Hepatocyte (in vitro differentiated cells): Measurements from ENCODE around the gene TXNDC11. TPM values are rescaled to one million over a fixed set of nuclear protein-coding genes. Genes with fewer than 3 reads are reported as not detected.

Experiments
- DNase-seq: peaks from one replicate; pipeline ENCODE4 v3.0.0-alpha.2; 2016; ENCODE audit warnings: low spot score
- H2AFZ ChIP-seq: fragments of 200-600 bp; sonication (generic); 2 replicates; pipeline ENCODE4 v1.6.0; 2016; ENCODE audit warnings: antibody characterized with exemption, mild to moderate bottlenecking
- H3K27ac ChIP-seq: fragments of 200-600 bp; sonication (generic); 2 replicates; pipeline ENCODE4 v1.5.1; 2016; ENCODE audit warnings: mild to moderate bottlenecking
- H3K27me3 ChIP-seq: fragments of 200-600 bp; sonication (generic); 2 replicates; pipeline ENCODE4 v1.6.1; 2016
- H3K36me3 ChIP-seq: fragments of 200-600 bp; sonication (generic); replicated peaks from 2 replicates; pipeline ENCODE4 v1.5.1; 2016; ENCODE audit warnings: low read depth; ENCODE audit not compliant: insufficient read depth
- H3K4me1 ChIP-seq: fragments of 200-600 bp; sonication (generic); 2 replicates; pipeline ENCODE4 v1.5.1; 2016; ENCODE audit warnings: mild to moderate bottlenecking, moderate library complexity; ENCODE audit not compliant: insufficient read depth
- H3K4me2 ChIP-seq: fragments of 200-600 bp; sonication (generic); 2 replicates; pipeline ENCODE4 v1.6.0; 2016
- H3K4me3 ChIP-seq: fragments of 200-600 bp; sonication (generic); 2 replicates; pipeline ENCODE4 v1.5.1; 2016; ENCODE audit warnings: mild to moderate bottlenecking
- H3K79me2 ChIP-seq: fragments of 200-600 bp; sonication (generic); 2 replicates; pipeline ENCODE4 v1.6.0; 2017; ENCODE audit warnings: mild to moderate bottlenecking
- H3K9me2 ChIP-seq: fragments of 200-600 bp; sonication (generic); replicated peaks from 2 replicates; pipeline ENCODE4 v1.6.0; 2017; ENCODE audit warnings: mild to moderate bottlenecking; ENCODE audit not compliant: insufficient read depth
- H3K9me3 ChIP-seq: fragments of 200-600 bp; sonication (generic); 2 replicates; pipeline ENCODE4 v1.5.1; 2016; ENCODE audit warnings: low read depth, mild to moderate bottlenecking
- H4K20me1 ChIP-seq: fragments of 200-600 bp; sonication (generic); 2 replicates; pipeline ENCODE4 v1.6.0; 2016; ENCODE audit warnings: mild to moderate bottlenecking; ENCODE audit not compliant: insufficient read depth, poor library complexity, severe bottlenecking
- EZH2 ChIP-seq: fragments of 200-600 bp; sonication (generic); IDR thresholded peaks from 2 replicates; pipeline ENCODE4 v1.6.1; 2016; ENCODE audit warnings: antibody characterized with exemption, mild to moderate bottlenecking, borderline replicate concordance
- EZH2phosphoT487 ChIP-seq: fragments of 200-600 bp; sonication (generic); IDR thresholded peaks from one replicate; pipeline ENCODE4 v1.6.1; 2018; ENCODE audit warnings: antibody characterized with exemption, mild to moderate bottlenecking, low read depth, moderate library complexity; ENCODE audit not compliant: unreplicated experiment, severe bottlenecking
- WGBS: methylation state at CpG from one replicate; pipeline ENCODE4 v1.1.6; 2016; ENCODE audit warnings: low lambda C conversion rate; ENCODE audit errors: missing lambda C conversion rate; 5-methylcytosine and 5-hydroxymethylcytosine counted together
- polyA plus RNA-seq: library from polyadenylated mRNA; unstranded; fragments of >200 nt; fragmentation: Nextera tagmentation; extraction: Ambion mirVana; gene quantifications from 2 replicates; pipeline ENCODE4 v1.2.1, GENCODE V29; 2016
- total RNA-seq: library from RNA; depleted of rRNA; stranded (reverse); fragments of >200 nt; gene quantifications from 2 replicates; pipeline ENCODE4 v1.2.3, GENCODE V29; 2014
- TF ChIP-seq, protein P1 (sequence below): fragments of 200-600 bp; sonication (generic); IDR thresholded peaks from 2 replicates; pipeline ENCODE4 v1.5.1; 2016; ENCODE audit warnings: antibody characterized with exemption, mild to moderate bottlenecking; ENCODE audit not compliant: poor library complexity

The TXNDC11 gene
- total and polyA plus RNA-seq, 2 experiments from 2014 or later: 58.5 to 59.4 TPM

DNA sequence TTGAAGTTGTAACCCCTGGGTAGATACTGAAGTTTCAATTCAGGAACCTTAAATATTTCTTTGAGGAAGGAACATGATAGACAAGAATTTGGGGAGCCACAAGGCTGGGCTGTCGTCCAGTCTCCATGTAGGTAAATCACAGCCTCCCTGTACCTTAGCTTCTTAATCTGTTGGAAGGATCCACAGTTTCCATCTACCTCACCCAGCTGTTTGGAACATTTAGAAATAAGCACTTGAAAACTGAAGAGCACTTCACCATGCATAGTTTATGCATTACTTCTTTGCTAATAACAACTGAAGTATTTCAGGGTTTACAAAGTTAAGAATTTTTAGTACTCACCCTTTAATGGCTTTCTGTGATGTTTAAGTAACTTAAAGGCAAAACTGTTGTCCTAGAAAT, 17.2 kb downstream of the TXNDC11 start:
- H3K4me1 ChIP-seq: peaks cover 5% of the 10 kb centered on the region
- H3K27ac ChIP-seq: peak overlapping the region; percentile 21
- H3K27me3 ChIP-seq: no peaks in the 10 kb centered on the region
- H3K79me2 ChIP-seq: peaks cover 74% of the 10 kb centered on the region
- H4K20me1 ChIP-seq: peaks cover 2% of the 10 kb centered on the region
- TF ChIP-seq, protein P1, sequence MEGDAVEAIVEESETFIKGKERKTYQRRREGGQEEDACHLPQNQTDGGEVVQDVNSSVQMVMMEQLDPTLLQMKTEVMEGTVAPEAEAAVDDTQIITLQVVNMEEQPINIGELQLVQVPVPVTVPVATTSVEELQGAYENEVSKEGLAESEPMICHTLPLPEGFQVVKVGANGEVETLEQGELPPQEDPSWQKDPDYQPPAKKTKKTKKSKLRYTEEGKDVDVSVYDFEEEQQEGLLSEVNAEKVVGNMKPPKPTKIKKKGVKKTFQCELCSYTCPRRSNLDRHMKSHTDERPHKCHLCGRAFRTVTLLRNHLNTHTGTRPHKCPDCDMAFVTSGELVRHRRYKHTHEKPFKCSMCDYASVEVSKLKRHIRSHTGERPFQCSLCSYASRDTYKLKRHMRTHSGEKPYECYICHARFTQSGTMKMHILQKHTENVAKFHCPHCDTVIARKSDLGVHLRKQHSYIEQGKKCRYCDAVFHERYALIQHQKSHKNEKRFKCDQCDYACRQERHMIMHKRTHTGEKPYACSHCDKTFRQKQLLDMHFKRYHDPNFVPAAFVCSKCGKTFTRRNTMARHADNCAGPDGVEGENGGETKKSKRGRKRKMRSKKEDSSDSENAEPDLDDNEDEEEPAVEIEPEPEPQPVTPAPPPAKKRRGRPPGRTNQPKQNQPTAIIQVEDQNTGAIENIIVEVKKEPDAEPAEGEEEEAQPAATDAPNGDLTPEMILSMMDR: no peak
- TF ChIP-seq EZH2 (no peak), EZH2phosphoT487 (no peak)
- H3K4me2 ChIP-seq: no peak overlapping the region
- no peaks in the 10 kb centered on the region for H3K36me3 ChIP-seq
- no peak for DNase-seq
- WGBS: 100% methylated on average over 1 of the region's 1 CpG
- H3K4me3 ChIP-seq: no peak overlapping the region
- no peak overlapping the region for H2AFZ ChIP-seq
- H3K9me2 ChIP-seq: no peaks in the 10 kb centered on the region
- H3K9me3 ChIP-seq: no peaks in the 10 kb centered on the region

DNA sequence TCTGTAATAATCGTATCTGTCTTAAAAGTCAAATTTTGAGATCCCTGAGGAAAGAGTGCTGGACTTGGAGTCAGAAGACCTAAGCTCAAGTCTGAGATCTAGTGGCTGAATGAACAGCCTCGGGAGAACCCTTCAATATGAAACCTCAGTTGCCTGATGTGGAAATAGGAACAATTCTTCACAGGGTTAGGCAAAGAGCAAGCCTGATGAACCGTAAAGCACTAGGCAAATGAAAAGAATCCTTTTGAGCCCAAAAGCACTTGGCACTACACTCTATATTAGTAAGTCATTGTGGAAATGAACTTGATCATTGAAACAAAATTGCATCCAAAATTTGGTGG, 20.2 kb downstream of the TXNDC11 start:
- Histone ChIP-seq H3K9me2 (no peaks in the 10 kb centered on the region), H3K27ac (peak overlapping the region; percentile 9), H3K27me3 (no peaks in the 10 kb centered on the region), H3K36me3 (no peaks in the 10 kb centered on the region), H4K20me1 (no peaks in the 10 kb centered on the region), H3K4me3 (no peak overlapping the region), H2AFZ (no peak overlapping the region), H3K79me2 (peaks cover 55% of the 10 kb centered on the region), H3K4me1 (peaks cover 5% of the 10 kb centered on the region), H3K9me3 (no peaks in the 10 kb centered on the region), H3K4me2 (no peak overlapping the region)
- no peak for TF ChIP-seq EZH2phosphoT487
- TF ChIP-seq, protein P1: no peak
- TF ChIP-seq EZH2: no peak
- DNase-seq: no peak
- 94% methylated on average over 3 of the region's 3 CpGs for WGBS

DNA sequence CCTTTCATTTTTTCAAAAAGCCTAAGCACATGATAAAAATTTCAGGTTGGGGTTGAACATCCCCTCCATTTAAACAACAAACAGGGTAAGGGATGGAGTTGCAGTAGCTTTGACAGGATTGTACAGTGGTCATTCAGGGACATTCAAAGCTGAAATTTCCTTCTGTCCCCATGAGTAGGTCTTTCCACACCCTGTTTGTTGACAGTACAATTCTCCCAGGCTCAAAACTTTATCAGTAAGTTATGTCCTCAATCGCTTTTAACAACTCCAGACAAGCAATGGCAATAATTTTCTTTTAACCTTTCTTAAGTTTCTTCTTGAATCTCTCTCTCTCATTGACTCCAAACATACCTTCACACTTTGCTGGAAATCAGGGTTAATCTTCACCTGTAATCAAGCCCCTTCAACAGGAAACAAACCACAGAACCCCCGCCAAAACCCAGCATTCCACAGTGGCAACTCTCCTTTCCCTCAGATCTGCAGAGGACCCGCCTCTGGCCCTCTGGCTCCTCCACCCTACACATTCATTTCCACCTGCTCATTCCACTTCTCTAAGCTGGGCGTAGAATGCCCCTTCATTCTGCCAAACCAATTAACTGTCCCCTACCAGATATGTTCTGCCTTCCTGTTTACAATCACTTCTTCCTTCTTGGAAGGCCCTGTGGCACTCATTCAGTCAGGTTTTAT, 20.7 kb downstream of the TXNDC11 start:
- no peak for DNase-seq
- TF ChIP-seq EZH2: no peak
- TF ChIP-seq, protein P1: no peak
- no peak for TF ChIP-seq EZH2phosphoT487
- Histone ChIP-seq H3K9me2 (no peaks in the 10 kb centered on the region), H2AFZ (no peak overlapping the region), H3K4me1 (peaks cover 5% of the 10 kb centered on the region), H3K9me3 (no peaks in the 10 kb centered on the region), H3K79me2 (peaks cover 53% of the 10 kb centered on the region), H4K20me1 (no peaks in the 10 kb centered on the region), H3K36me3 (no peaks in the 10 kb centered on the region), H3K27ac (peak overlapping the region; percentile 9), H3K27me3 (no peaks in the 10 kb centered on the region), H3K4me2 (no peak overlapping the region), H3K4me3 (no peak overlapping the region)
- 77% methylated on average over 4 of the region's 4 CpGs for WGBS

DNA sequence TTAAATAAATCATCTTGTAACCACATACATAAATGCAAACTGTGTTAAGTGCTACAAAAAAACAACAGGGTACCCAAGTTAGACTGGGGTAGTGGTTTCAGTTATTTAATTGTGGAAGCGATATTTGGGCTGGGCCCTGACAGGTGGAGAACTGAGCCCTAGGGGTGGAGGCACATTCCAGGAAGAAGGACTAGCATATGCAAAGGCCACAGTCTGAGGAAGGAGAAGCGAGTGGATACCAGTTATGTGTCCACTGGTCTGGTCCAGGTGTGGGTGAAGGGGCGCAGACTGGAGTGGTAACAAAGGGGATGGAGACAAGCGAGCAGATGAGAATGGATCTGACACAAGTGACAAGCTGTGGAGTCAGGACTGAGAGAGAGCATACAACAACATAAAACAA, 22.9 kb downstream of the TXNDC11 start:
- no peaks in the 10 kb centered on the region for H3K9me3 ChIP-seq
- H3K27me3 ChIP-seq: no peaks in the 10 kb centered on the region
- peaks cover 13% of the 10 kb centered on the region for H3K4me1 ChIP-seq
- H3K79me2 ChIP-seq: peaks cover 44% of the 10 kb centered on the region
- no peaks in the 10 kb centered on the region for H3K9me2 ChIP-seq
- no peaks in the 10 kb centered on the region for H4K20me1 ChIP-seq
- H3K4me2 ChIP-seq: no peak overlapping the region
- H2AFZ ChIP-seq: no peak overlapping the region
- no peaks in the 10 kb centered on the region for H3K36me3 ChIP-seq
- H3K4me3 ChIP-seq: no peak overlapping the region
- TF ChIP-seq EZH2 (no peak), EZH2phosphoT487 (no peak)
- TF ChIP-seq, protein P1: no peak
- WGBS: 95% methylated on average over 4 of the region's 4 CpGs
- no peak overlapping the region for H3K27ac ChIP-seq
- no peak for DNase-seq
